LoVo (cell line): ENCODE measurements around the gene DEPDC4.
"Not testable (repeated sequence)": the region's sequence is repeated elsewhere in the genome, so short reads cannot be mapped to it uniquely, and the experiment has no call there.

Source experiments
- DNase-seq: peaks from one replicate; pipeline ENCODE4 v3.0.0-alpha.2; 2016; ENCODE audit warnings: low spot score

Gene DEPDC4

GRCh38 chr12:100263131-100263530 lies 3.7 kb downstream of the DEPDC4 start:
- DNase-seq, result no peak

- DNase-seq, result no peak
Measured at GRCh38 chr12:100258127-100258526, 8.8 kb downstream of the DEPDC4 start.

- no peak for DNase-seq
Measured at GRCh38 chr12:100254876-100255275, 12.0 kb downstream of the DEPDC4 start.

- DNase-seq, result no peak
Measured at GRCh38 chr12:100253437-100253836, 13.4 kb downstream of the DEPDC4 start.

DNA sequence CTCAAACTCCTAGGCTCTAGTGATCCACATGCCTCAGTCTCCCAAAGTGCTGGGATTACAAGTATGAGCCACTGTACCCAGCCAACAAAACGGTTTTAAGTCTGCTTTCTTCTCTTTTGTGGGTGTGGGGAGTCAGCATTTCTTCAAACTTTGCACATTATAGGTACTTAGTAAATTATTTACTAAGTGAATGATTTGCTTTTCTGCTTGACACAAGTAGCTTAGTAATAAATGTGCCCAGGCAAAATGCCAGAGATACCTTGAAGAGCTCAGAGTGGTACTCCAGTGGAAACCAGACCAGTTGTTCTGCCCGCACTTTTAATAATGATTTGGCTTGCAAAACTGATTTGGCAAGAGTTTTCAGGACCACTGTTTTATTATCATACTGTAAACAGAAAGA lies 15.0 kb downstream of the DEPDC4 start:
- peak; percentile 77 for DNase-seq

GRCh38 chr12:100249941-100250340 lies 16.9 kb downstream of the DEPDC4 start:
- no peak for DNase-seq

DNA sequence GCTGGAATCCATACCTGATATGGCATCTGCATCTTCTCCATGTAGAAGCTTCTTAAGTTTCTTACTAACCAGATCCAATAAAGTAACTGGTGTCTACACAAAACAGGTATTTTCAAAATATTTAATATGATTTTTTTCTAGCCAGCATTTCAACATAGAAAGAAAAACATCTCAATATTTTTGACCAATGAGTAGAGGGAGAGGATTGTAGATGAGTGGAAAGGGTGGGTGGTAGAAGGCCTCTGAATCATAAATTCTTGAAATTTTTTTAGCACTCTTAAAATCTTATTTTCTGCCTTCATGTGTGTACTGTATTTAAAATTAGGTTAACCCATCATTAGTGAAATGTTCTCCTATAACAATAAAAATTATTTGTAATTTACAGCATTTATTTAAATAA lies 18.0 kb downstream of the DEPDC4 start:
- DNase-seq, result no peak

- no peak for DNase-seq
Measured at GRCh38 chr12:100247765-100248164, 19.1 kb downstream of the DEPDC4 start.

DNA sequence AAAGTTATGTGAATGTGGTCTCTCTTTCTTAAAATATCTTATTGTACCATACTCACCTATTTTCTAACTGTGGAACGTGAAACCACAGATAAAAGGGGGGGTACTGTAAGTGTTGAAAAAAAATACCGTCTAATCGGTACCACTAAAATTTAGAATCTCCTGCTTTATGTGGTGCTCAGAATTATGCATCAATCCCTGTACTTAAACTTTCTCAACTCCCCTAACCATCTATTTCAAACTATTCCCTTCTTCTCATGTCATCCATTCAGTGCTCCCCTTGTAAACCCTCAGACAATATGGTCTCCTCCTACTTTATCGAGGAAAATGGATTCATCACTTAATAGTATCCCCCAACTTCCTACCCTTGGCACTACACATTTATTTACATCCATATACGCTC lies 23.7 kb downstream of the DEPDC4 start:
- no peak for DNase-seq

GRCh38 chr12:100239589-100239988 lies 27.3 kb downstream of the DEPDC4 start:
- DNase-seq, result no peak

DNA sequence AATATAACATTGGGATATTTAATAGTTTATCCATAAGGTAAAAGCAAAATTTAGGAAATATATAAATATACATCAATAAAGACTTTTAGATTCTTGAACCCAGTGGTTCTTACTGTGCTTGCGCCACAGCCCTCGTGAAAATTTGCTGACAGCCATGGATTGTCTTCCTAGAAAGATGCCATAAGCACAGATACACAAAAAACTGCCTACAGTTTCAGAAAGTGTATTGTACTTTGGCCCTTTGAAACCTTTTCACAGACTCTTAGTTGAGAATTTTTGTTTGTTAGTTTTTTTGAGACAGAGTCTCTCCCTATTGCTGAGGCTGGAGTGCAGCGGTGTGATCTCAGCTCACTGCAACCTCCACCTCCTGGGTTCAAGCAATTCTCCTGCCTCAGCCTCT lies 28.1 kb downstream of the DEPDC4 start:
- DNase-seq, result no peak

DNA sequence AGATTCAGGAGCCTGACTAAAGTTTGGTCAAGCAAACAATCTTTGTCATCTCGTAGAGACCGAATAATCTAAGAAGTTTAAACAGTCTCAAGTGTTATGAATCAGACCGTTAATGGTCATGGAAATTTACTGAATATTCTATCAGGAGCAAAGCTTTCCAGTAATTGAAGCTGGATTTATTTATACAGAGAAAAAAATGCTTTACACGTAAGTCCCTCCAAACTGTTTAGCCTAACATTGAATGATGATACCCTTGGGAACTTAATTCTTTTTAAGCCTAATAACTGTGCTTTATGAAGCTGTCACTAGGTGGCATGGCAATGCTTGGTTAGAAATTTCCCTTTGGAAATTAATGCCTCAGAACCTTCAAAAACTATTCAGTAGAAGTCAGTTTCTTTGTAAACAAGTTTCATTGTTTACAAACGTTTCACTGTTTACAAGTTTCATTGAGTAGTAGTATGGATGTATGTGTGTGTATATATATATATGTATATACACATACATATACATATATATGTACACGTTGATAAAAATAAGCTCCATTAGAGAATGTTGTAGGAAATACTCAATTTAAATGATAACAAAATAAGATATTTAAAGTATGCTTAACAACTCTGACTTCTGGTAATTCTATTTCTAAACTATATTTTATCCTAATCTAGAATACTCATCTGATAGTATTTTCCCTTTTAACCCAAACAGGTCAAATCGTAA lies 32.1 kb downstream of the DEPDC4 start:
- DNase-seq, result peak; percentile 53

- DNase-seq, result no peak
Measured at GRCh38 chr12:100234166-100234565, 32.7 kb downstream of the DEPDC4 start.

DNA sequence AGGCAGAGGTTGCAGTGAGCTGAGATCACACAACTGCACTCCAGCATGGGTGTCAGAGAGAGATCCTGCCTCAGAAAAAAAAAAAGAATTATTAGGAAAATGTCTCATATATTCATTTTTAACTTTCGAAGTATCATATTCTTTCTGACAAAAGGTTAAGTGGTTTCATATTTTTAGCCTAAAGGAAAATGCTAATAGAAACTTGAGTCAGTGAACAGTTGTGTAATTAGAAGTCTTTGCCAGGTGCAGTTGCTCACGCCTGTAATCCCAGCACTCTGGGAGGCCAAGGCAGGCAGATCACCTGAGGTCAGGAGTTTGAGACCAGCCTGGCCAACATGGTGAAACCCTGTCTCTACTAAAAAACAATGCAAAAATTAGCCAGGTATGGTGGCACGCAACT lies 35.0 kb downstream of the DEPDC4 start:
- not testable (repeated sequence) for DNase-seq

GRCh38 chr12:100229876-100230275 lies 37.0 kb downstream of the DEPDC4 start:
- no peak for DNase-seq

DNA sequence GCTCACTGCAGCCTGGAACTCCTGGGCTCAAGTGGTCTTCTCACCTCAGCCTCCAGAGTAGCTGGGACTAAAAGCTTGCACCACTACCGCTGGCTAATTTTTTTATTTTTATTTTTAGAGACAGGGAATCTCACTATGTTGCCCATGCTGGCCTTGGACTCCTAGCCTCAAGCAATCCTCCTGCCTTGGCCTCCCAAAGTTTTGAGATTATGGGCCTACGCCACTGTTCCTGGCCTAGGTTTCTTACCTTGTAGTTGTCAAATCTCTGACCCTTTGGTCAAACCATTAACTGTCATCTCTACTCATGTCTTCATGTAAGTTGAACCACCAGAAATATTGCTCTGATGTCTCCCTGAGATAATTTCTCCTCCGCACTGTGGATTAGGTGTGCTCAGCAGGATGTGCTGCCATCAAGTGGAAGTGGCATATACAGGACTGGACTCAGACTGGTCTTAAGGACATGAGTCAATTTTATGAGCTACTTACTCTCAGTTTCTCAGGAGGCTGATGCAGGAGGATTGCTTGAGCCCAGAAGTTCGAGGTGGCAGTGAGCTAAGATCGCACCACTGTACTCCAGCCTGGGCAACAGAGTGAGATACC lies 37.7 kb downstream of the DEPDC4 start:
- DNase-seq, result peak; percentile 19

DNA sequence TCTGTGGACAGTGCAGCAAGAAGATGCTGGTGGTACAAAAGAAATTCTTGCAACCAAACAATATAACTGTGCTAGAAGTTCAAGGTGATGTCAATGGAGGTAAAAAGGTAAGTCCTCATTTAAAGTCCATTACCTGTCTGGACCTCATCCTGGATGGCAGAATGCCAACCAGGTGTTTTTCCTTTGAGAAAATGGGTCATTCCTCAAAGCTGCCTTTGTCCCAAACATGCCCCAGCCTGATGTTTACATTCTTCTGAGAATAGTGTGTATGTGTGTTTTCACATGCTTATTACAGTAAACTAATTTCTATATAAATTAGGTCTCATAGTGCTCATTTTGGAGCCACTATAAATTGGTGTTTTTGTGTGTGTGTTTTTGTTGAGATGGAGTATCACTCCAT lies 41.4 kb downstream of the DEPDC4 start:
- DNase-seq, result no peak

DNA sequence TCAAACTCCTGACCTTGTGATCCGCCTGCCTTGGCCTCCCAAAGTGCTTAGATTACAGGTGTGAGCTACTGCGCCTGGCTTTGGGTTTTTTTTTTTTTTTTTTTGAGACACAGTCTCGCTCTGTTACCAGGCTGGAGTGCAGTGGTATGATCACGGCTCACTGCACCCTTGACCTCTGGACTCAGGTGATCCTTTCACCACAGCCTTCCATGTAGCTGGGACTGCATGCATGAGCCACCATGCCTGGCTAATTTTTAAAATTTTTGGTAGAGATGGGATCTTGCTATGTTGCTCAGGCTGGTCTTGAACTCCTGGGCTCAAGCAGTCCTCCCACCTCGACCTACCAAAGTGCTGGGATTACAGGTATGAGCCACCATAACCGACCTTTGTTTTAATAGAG lies 44.7 kb downstream of the DEPDC4 start:
- DNase-seq, result not testable (repeated sequence)

DNA sequence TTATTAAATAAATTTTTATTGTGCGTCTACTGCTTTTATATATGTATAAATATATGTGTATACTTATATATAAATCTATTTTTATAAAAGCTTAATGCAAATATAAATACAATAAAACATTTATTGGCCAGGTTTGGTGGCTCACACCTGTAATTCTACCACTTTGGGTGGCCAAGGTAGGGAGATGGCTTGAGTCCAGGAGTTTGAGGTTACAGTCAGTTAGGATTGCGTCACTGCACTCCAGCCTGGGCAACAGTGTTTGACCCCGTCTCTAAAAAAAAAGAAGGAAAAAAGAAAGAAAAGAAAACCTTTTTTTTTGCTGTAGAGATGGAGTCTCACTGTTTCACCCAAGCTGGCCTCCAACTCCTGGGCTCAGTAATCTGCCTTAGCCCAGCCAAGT lies 45.4 kb downstream of the DEPDC4 start:
- DNase-seq, result no peak

DNA sequence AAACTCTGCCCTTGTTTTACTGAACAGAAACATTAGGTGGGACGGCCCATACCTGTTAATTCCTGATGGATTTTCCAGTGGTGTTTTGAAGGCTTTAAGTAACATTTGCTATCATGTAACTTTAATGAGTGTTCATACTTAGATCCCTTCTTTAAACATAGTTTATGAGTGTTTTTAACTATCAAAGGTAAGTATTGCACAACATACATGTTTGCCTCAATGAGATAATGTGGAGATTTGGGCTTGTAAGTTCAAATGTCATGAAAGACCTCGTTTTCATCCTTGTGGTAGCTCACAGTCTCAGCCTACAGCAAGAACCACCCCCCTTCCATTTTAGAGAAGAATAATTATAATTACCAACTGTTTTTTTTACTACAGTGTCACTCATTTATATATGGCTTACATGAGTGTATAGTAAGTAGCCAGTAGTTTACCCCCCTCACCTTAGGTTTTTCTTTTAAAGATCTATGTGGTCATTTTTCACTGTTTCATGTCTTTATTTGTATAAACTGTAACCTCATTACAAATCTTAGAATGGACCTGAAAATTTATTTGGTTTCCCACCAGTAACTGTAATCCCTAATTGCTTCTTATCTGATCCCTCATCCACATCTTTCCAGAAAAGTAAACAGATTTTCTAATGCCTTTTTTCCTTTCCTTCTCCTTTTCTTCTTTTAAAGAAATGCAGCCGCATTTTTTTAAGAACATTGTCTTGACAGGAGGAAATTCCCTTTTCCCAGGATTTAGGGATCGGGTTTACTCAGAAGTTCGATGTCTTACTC lies 47.4 kb downstream of the DEPDC4 start:
- DNase-seq, result no peak

DNA sequence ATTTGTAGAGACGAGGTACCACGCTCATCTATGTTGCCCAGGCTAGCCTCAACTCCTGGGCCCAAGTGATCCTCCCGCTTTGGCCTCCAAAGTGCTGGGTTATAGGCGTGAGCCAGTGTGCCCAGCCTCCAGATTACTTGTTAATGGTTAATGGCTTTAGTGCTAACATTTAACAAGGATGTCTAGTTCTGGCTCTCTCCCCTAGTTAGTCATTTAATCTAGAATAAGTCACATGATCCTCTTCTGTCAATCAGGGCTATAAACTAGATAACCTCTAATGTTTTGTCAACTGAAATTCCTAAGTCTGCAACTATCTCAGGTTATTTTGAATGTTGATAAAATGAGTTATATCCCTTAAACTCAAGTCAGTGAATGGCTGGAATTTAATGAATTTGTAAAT lies 50.5 kb downstream of the DEPDC4 start:
- no peak for DNase-seq

DNA sequence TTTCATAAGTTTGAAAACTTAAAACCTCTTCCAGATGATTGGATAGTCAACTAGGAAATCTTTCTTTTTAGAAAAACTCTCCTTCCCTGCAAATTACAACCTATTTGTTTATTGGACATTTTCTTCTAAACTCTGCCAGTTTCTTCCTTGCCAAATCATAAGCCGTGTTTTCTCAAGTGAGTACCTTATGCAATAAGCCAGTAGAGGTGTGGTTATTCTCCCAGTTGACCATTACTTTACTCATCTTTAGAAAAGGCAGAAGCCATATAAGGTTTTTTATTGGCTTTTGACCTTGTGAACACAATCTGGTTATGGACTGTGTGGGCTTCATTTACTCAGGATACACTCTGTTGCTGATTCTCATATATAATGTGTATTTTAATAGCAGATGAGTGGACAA lies 51.7 kb downstream of the DEPDC4 start:
- DNase-seq, result no peak

DNA sequence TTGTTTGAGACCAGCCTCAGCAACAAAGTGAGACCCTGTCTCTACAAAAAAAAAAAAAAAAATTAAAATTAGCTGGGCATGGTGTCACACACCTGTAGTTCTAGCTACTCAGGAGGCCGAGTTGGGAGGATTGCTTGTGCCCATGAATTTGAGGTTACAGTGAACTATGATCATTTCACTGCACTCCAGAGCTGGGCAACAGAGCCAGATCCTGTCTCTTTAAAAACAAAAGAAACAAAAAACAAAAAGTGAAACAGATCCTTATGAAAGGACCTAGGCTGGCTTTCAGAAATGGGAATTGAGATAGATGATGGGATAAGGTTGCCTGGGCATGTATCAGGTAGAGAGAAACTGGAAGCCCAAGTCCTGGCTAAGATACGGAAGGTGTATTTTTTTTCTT lies 52.4 kb downstream of the DEPDC4 start:
- no peak for DNase-seq
